Measurements from ENCODE around the gene PXK. TPM values are rescaled to one million over a fixed set of nuclear protein-coding genes. Genes with fewer than 3 reads are reported as not detected.
A peak's percentile ranks its signal among the peaks of the same experiment; 100 is the strongest.
"Not testable (repeated sequence)": the region's sequence is repeated elsewhere in the genome, so short reads cannot be mapped to it uniquely, and the experiment has no call there.

PXK gene
- total RNA-seq, result 10 to 100 TPM; 17.6 to 38.8 (median 23.2) TPM

- DNase-seq (peak; percentile 85 to 98), ATAC-seq (ENCODE audit: low FRiP score in 2 of 2) (peak; percentile 87 to 95)
- H3K27me3 ChIP-seq, result no peaks in the 10 kb centered on the region
- H3K36me3 ChIP-seq, result no peaks in the 10 kb centered on the region
- no peaks in the 10 kb centered on the region for H3K9me3 ChIP-seq
- H3K4me1 ChIP-seq, result peaks cover 26 to 39% (median 28%) of the 10 kb centered on the region in 4 donors
- H3K4me3 ChIP-seq, result peak within 1 kb of the TSS; percentile 53 to 97 (median 94)
- H3K27ac ChIP-seq, result peak within 1 kb of the TSS; percentile 57 to 89 (median 80)
- 1% methylated on average over 30 of the region's 79 CpGs; no CpG with 5 or more reads in 1 of the 2 donors for WGBS, 2 donors
- TF ChIP-seq POLR2A (IDR thresholded peaks at IDR 0.05) (peak in 1 of 4 donors; percentile 74), POLR2AphosphoS5 (IDR thresholded peaks at IDR 0.05) (peak in 1 of 2 donors; percentile 62), EP300 (IDR thresholded peaks at IDR 0.05) (no peak), CTCF (IDR thresholded peaks at IDR 0.05) (peak in 5 of 6 experiments; percentile 20 to 65 (median 54))
Observed at GRCh38 chr3:58332575-58333188, at the start of gene PXK. TSS of gene PXK (plus strand) at chr3:58332892. CDS start at chr3:58332989, 97 bp downstream.

- ATAC-seq (ENCODE audit: low FRiP score in 2 of 2) (no peak), DNase-seq (no peak)
- Histone ChIP-seq H3K27ac (no peak overlapping the region), H3K4me3 (no peak overlapping the region), H3K9me3 (no peaks in the 10 kb centered on the region), H3K4me1 (no peaks in the 10 kb centered on the region), H3K27me3 (no peaks in the 10 kb centered on the region), H3K36me3 (peaks cover 0 to 47% (median 10%) of the 10 kb centered on the region in 4 donors)
- TF ChIP-seq POLR2AphosphoS5 (IDR thresholded peaks at IDR 0.05) (no peak), POLR2A (IDR thresholded peaks at IDR 0.05) (no peak), CTCF (IDR thresholded peaks at IDR 0.05) (no peak), EP300 (IDR thresholded peaks at IDR 0.05) (no peak)
- WGBS, 2 donors, result 80 to 89% methylated on average over 7 of the region's 7 CpGs
Observed at GRCh38 chr3:58285334-58285733, 47.4 kb upstream of the PXK start.

GRCh38 chr3:58287354-58287753 is 45.3 kb upstream of the PXK start:
- no peak for TF ChIP-seq POLR2AphosphoS5 (IDR thresholded peaks at IDR 0.05)
- no peaks in the 10 kb centered on the region for H3K9me3 ChIP-seq
- no peak for DNase-seq
- ATAC-seq (ENCODE audit: low FRiP score in 2 of 2), result no peak
- no peak overlapping the region for H3K4me3 ChIP-seq
- no peak overlapping the region for H3K27ac ChIP-seq
- H3K36me3 ChIP-seq, result peaks cover 0 to 28% (median 7%) of the 10 kb centered on the region in 4 donors
- H3K27me3 ChIP-seq, result no peaks in the 10 kb centered on the region
- 91 to 99% methylated on average over 6 of the region's 6 CpGs for WGBS, 2 donors
- H3K4me1 ChIP-seq, result no peaks in the 10 kb centered on the region

GRCh38 chr3:58288011-58288728 is 44.5 kb upstream of the PXK start:
- ATAC-seq (ENCODE audit: low FRiP score in 2 of 2) (no peak), DNase-seq (no peak)
- Histone ChIP-seq H3K9me3 (no peaks in the 10 kb centered on the region), H3K36me3 (peaks cover 0 to 24% (median 8%) of the 10 kb centered on the region in 4 donors), H3K4me1 (no peaks in the 10 kb centered on the region), H3K27ac (no peak overlapping the region), H3K27me3 (no peaks in the 10 kb centered on the region), H3K4me3 (no peak overlapping the region)
- TF ChIP-seq POLR2AphosphoS5 (IDR thresholded peaks at IDR 0.05) (no peak), CTCF (IDR thresholded peaks at IDR 0.05) (no peak), POLR2A (IDR thresholded peaks at IDR 0.05) (no peak)
- 92 to 93% methylated on average over 4 of the region's 4 CpGs for WGBS, 2 donors

- not testable (repeated sequence) for ATAC-seq (ENCODE audit: low FRiP score in 2 of 2); H3K27me3 ChIP-seq; H3K9me3 ChIP-seq; H3K27ac ChIP-seq; H3K4me1 ChIP-seq; H3K4me3 ChIP-seq; DNase-seq
- H3K36me3 ChIP-seq, result peaks cover 0 to 28% (median 10%) of the 10 kb centered on the region in 4 donors
- 73% methylated on average over 3 of the region's 4 CpGs for WGBS, 2 donors
Observed at GRCh38 chr3:58288964-58289613, 43.6 kb upstream of the PXK start.

GRCh38 chr3:58290446-58290845 is 42.2 kb upstream of the PXK start:
- peaks cover 0 to 24% (median 7%) of the 10 kb centered on the region in 4 donors for H3K36me3 ChIP-seq
- DNase-seq, result peak in 1 of 2 donors; percentile 69
- not testable (repeated sequence) for H3K4me3 ChIP-seq; ATAC-seq (ENCODE audit: low FRiP score in 2 of 2); H3K27ac ChIP-seq; H3K4me1 ChIP-seq; H3K9me3 ChIP-seq; H3K27me3 ChIP-seq
- 100% methylated on average over 11 of the region's 33 CpGs; no CpG with 5 or more reads in 1 of the 2 donors for WGBS, 2 donors
